Activated naive CD4-positive, alpha-beta T cell treated with anti-CD3 and anti-CD28 coated beads, Interleukin-2, amount 10 ng/mL, durations not matched to agents 7 days and 5 days (primary cell): ENCODE data around the gene LIME1.

Source experiments
- CTCF ChIA-PET: fragments of 350-600 bp; sonication (Branson Sonifier 250); formaldehyde crosslinking; loops from one replicate; lab custom pipeline; 2021; ENCODE audit warnings: antibody characterized with exemption; lab: Charles Lee
- DNase-seq: peaks from one replicate; pipeline ENCODE4 v3.0.0-alpha.2; 2020
- H3K27ac Mint-ChIP-seq: one replicate; pipeline ENCODE4 v1.8.0; 2021; ENCODE audit warnings: mild to moderate bottlenecking, moderate library complexity, mixed read lengths
- H3K27me3 Mint-ChIP-seq: one replicate; pipeline ENCODE4 v1.8.0; 2021; ENCODE audit warnings: mild to moderate bottlenecking, mixed read lengths
- H3K36me3 Mint-ChIP-seq: one replicate; pipeline ENCODE4 v1.8.0; 2021; ENCODE audit warnings: mixed read lengths
- H3K4me1 Mint-ChIP-seq: one replicate; pipeline ENCODE4 v1.8.0; 2021; ENCODE audit warnings: mixed read lengths
- H3K4me3 Mint-ChIP-seq: one replicate; pipeline ENCODE4 v1.8.0; 2021; ENCODE audit warnings: mild to moderate bottlenecking, moderate library complexity, mixed read lengths
- H3K9me3 Mint-ChIP-seq: one replicate; pipeline ENCODE4 v1.8.0; 2021; ENCODE audit warnings: mixed read lengths

The LIME1 gene

GRCh38 chr20:63782521-63782971, 46.1 kb downstream of the LIME1 start:
- H3K4me3 Mint-ChIP-seq, result no peak overlapping the region
- CTCF ChIA-PET, result interaction anchor here (1.1 to 1.2 kb wide), 2 partner anchors 18 to 76 kb away, joined by 3 to 4 read pairs; no protein-coding TSS in a partner anchor
- peaks cover 21% of the 10 kb centered on the region for H3K4me1 Mint-ChIP-seq
- DNase-seq, result no peak
- H3K9me3 Mint-ChIP-seq, result no peaks in the 10 kb centered on the region
- no peaks in the 10 kb centered on the region for H3K36me3 Mint-ChIP-seq
- H3K27ac Mint-ChIP-seq, result no peak overlapping the region
- H3K27me3 Mint-ChIP-seq, result peaks cover 13% of the 10 kb centered on the region

- CTCF ChIA-PET, result interaction anchor here (0.5 to 1.8 kb wide), 7 partner anchors 11 to 246 kb away, joined by 3 to 6 read pairs (median 4); no protein-coding TSS in a partner anchor
- Mint-ChIP-seq H3K9me3 (no peaks in the 10 kb centered on the region), H3K4me3 (no peak overlapping the region), H3K27me3 (peaks cover 13% of the 10 kb centered on the region), H3K4me1 (peaks cover 21% of the 10 kb centered on the region), H3K36me3 (no peaks in the 10 kb centered on the region), H3K27ac (no peak overlapping the region)
- no peak for DNase-seq
Measured at GRCh38 chr20:63783970-63784369, 47.5 kb downstream of the LIME1 start.

DNA sequence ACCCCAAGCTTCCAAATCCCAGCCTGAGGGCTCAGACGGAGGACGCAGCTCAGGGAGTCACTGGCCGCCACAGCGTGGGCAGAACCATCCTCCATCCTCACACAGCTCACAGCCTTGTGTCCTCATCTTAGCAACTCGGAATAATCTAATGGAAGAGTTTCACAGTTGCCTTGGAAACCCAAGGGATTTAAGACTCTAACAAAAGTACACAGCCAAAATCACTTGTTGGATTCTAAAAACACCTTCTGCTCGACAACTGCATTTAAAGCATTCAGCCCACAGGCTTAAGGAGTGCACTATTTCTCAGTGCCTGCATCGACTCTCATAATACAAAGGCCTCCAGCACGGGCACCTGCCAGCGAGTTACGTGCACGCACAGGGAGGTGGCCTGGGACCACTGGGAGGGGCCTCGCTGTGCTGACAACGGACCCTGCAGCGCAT, 49.2 kb downstream of the LIME1 start:
- no peak overlapping the region for H3K4me3 Mint-ChIP-seq
- H3K36me3 Mint-ChIP-seq, result no peaks in the 10 kb centered on the region
- peaks cover 21% of the 10 kb centered on the region for H3K4me1 Mint-ChIP-seq
- DNase-seq, result no peak
- no peak overlapping the region for H3K27ac Mint-ChIP-seq
- CTCF ChIA-PET, result interaction anchor here (0.8 to 2.2 kb wide), 16 partner anchors 9 to 335 kb away, joined by 3 to 8 read pairs (median 4); partner anchors contain the start of genes ARFRP1, TPD52L2, UCKL1 and ZGPAT
- H3K27me3 Mint-ChIP-seq, result peaks cover 13% of the 10 kb centered on the region
- no peaks in the 10 kb centered on the region for H3K9me3 Mint-ChIP-seq

GRCh38 chr20:63787302-63787701, 50.8 kb downstream of the LIME1 start:
- Mint-ChIP-seq H3K4me3 (no peak overlapping the region), H3K27ac (no peak overlapping the region), H3K27me3 (peaks cover 8% of the 10 kb centered on the region), H3K36me3 (no peaks in the 10 kb centered on the region), H3K9me3 (no peaks in the 10 kb centered on the region), H3K4me1 (peaks cover 10% of the 10 kb centered on the region)
- CTCF ChIA-PET, result interaction anchor here (1.0 to 2.2 kb wide), 5 partner anchors 20 to 80 kb away, joined by 3 to 8 read pairs (median 4); partner anchors contain the start of genes ARFRP1 and ZGPAT
- no peak for DNase-seq

- DNase-seq, result no peak
- Mint-ChIP-seq H3K27ac (no peak overlapping the region), H3K36me3 (no peaks in the 10 kb centered on the region), H3K4me1 (peaks cover 6% of the 10 kb centered on the region), H3K4me3 (no peak overlapping the region), H3K9me3 (no peaks in the 10 kb centered on the region), H3K27me3 (peaks cover 8% of the 10 kb centered on the region)
- CTCF ChIA-PET, result interaction anchor here (2.2 kb wide), 1 partner anchor 81 kb away, joined by 8 read pairs; the partner anchor contains the start of genes ARFRP1 and ZGPAT
Measured at GRCh38 chr20:63787749-63788148, 51.3 kb downstream of the LIME1 start.
